ENCODE results near the gene RC3H2.

The RC3H2 gene, protein sequence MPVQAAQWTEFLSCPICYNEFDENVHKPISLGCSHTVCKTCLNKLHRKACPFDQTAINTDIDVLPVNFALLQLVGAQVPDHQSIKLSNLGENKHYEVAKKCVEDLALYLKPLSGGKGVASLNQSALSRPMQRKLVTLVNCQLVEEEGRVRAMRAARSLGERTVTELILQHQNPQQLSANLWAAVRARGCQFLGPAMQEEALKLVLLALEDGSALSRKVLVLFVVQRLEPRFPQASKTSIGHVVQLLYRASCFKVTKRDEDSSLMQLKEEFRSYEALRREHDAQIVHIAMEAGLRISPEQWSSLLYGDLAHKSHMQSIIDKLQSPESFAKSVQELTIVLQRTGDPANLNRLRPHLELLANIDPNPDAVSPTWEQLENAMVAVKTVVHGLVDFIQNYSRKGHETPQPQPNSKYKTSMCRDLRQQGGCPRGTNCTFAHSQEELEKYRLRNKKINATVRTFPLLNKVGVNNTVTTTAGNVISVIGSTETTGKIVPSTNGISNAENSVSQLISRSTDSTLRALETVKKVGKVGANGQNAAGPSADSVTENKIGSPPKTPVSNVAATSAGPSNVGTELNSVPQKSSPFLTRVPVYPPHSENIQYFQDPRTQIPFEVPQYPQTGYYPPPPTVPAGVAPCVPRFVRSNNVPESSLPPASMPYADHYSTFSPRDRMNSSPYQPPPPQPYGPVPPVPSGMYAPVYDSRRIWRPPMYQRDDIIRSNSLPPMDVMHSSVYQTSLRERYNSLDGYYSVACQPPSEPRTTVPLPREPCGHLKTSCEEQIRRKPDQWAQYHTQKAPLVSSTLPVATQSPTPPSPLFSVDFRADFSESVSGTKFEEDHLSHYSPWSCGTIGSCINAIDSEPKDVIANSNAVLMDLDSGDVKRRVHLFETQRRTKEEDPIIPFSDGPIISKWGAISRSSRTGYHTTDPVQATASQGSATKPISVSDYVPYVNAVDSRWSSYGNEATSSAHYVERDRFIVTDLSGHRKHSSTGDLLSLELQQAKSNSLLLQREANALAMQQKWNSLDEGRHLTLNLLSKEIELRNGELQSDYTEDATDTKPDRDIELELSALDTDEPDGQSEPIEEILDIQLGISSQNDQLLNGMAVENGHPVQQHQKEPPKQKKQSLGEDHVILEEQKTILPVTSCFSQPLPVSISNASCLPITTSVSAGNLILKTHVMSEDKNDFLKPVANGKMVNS

DNA sequence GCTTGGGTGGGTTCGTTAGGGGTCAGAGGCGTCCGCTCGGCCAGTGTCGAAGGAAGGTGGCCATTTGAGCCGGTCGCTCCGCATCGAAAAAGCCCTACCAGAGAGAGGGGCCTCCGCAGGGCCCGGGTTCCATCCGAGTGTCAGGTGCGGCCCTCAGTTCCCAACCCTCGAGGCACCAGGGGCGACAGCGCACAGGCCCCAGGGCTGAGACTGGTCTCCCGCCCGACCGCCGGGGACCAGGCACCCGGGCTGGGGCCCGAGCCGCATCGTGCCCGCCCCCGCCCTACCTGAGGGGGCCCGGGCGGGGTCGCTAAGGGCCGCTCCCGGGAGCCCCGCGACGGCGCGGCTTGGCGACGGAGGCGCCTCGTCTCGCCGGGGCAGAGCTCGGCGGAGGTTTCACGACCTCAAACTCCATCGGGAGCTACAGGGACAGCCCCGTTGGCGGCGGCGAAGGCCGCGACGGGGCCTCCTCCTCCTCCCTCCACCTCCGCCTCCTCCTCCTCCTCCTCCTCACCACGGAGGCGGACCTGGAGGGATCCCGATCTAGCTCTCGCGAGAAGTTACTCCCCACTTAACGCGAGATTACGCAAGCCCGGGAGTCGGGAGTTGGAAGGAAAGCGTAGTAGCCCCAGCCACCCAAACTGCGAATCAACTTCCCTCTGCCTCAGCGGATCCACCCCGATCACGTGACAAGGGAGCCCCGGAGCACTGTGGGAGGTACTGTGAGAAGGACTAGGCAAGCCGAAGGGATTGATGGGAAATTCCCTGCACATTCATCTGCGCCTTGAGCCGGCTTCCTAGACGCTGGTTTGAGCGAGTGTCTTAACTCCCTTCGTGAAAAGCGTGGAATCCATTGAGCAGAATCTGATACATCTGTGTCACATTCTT lies at the start of gene RC3H2:
RC3H2 (minus strand) TSS at position 537 of the 888 bp plus-strand sequence. CDS start 7,850 bp downstream, outside the sequence.
- peak; percentile 98 for DNase-seq

- DNase-seq, result no peak
Measured at GRCh38 chr9:122954253-122954691, 49.1 kb upstream of the RC3H2 start.

GRCh38 chr9:122951056-122951455 lies 45.9 kb upstream of the RC3H2 start:
- no peak for DNase-seq

DNA sequence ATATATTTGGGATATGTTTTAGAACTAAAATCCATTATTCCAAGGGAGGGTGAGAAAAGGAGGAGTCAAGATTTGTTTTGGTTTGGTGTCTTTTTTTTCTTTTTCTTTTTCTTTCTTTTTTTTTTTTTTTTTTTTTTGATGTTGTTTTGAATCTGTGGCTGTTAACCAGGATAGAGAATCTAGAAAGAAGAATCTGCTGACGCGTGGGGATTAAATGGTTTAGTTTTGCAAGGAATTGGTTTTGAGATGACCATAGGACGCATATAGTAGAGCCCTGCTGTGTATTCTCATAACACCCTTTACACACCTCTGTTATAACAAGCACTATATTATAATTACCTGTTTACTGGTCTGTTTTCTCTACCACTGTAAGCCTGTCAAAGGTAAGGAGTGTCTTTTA lies 45.1 kb upstream of the RC3H2 start:
- DNase-seq, result no peak

DNA sequence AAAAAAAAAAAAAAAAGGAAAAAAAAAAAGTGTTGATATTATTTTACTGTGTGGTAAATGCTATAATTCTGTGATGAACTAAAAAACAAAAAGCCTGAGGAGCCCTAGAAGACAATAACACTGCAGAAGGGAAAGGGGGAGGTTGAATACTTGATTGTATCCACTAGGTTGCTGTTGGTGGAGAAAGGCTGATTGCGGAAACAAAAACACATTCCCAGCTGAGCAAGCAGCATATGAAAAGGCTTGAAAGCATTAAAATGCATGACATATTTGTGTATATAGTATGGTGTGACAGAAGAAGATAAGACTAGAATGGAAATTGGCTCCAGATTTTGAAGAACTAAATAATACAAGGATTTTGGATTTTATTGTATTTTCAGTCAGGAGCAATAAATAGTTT lies 44.5 kb upstream of the RC3H2 start:
- DNase-seq, result no peak

GRCh38 chr9:122948313-122948712 lies 43.2 kb upstream of the RC3H2 start:
- DNase-seq, result no peak

- DNase-seq, result no peak
Measured at GRCh38 chr9:122946461-122947005, 41.4 kb upstream of the RC3H2 start.

GRCh38 chr9:122944960-122945888 lies 40.1 kb upstream of the RC3H2 start:
- no peak for DNase-seq

DNA sequence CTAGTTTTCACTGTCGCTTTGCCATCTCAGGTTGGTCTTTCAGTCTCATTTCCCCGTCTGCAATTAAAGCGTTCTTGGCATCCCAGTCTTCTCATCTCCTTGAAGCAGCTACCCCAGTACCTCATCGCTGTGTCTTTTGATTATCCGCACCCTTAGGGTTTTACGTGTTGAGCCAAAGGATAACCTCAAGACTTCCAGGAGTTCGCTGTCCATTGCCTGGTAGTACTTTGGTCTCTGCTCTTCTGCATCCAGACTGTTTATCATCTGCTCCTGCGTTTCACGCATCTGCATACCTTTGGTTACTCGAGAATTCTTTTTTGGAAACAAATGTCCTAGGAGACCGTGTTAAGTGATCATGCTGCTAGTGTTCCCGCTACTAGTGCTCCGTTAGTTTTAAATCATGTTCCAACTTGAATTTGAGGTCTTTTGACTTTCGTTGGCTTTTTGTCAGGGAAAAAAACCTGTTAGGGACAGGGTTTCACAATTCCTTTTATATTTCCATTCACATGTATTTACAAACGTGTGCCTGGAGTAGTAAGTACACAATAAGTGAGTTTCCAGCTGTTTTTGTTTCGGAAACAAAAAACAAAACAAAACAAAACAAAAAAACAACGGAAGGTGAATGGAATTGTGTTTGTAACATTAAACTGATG lies 36.5 kb upstream of the RC3H2 start:
- DNase-seq, result no peak

GRCh38 chr9:122940749-122941581 lies 35.8 kb upstream of the RC3H2 start, which contains the start of gene RABGAP1:
Gene RABGAP1 (plus strand): TSS chr9:122941020. CDS start chr9:122957060, 16,040 bp downstream.
- DNase-seq, result peak; percentile 89

- DNase-seq, result no peak
Measured at GRCh38 chr9:122940454-122940748, 35.2 kb upstream of the RC3H2 start.

- DNase-seq, result no peak
Measured at GRCh38 chr9:122939601-122940000, 34.4 kb upstream of the RC3H2 start.

- DNase-seq, result no peak
Measured at GRCh38 chr9:122936883-122937282, 31.7 kb upstream of the RC3H2 start.

- DNase-seq, result no peak
Measured at GRCh38 chr9:122936464-122936863, 31.3 kb upstream of the RC3H2 start.

GRCh38 chr9:122931226-122932121 lies 26.3 kb upstream of the RC3H2 start, which contains the start of gene ZBTB26:
Gene ZBTB26 (minus strand): TSS chr9:122931512. CDS start chr9:122919934, 11,578 bp downstream.
- DNase-seq, result peak; percentile 55

DNA sequence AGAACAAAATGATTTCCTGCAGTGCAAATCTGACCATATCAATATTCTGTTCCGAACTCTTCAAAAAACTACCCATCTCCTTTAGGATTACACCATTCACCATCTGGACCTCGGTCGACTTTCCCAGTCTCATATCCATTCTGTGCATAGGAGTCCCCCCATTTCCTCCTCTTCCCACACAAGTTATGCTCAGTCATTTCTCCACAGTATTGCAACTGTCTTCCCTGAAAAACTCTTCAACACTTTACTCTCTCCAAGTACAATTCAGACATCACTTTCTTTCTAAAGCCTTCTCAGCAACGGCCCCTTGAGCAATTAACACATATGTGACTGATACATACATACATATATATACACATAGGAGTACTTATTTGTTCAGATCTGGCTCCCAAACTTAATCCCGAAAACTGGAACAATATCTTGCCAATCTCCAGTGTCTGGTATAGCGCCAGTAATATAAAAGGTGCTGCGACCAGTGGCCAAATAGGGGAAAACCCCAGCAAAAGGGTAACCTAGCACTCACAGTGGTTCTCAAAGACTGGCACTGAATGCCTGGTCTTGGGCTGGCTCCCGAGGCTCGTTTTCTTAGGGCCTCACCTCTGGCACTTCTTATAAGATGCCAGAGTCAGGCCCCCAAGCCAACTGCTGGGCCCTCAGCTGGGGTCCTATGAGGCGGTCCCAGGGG lies 25.5 kb upstream of the RC3H2 start:
- no peak for DNase-seq

- DNase-seq, result no peak
Measured at GRCh38 chr9:122929796-122930354, 24.7 kb upstream of the RC3H2 start.

Measured in NCI-H1417 treated with DMSO at 0.1 percent for 48 hours (cell line).